ENCODE measurements around the gene LCE1F. TPM values are rescaled to one million over a fixed set of nuclear protein-coding genes. Genes with fewer than 3 reads are reported as not detected.

The LCE1F gene
- total RNA-seq, 1 experiment from 2014 or later, result not detected

DNA sequence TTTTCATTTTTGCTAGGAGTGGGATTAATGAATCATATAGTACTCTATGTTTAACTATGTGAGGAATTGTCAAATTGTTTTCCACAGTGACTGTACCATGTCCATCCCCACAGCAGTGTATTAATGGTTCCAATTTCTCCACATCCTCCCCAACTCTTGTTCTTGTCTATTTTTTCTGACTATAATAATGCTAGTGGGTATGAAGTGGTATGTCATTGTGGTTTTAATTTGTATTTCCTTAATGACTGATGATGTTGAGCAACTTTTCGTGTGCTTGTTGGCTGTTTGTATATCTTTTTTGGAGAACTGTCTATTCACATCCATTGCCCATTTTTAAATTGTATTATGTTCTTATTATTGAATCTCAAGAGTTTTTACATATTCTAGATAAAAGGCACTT, 27.1 kb upstream of the LCE1F start (continued):
- TF ChIP-seq, protein P1, sequence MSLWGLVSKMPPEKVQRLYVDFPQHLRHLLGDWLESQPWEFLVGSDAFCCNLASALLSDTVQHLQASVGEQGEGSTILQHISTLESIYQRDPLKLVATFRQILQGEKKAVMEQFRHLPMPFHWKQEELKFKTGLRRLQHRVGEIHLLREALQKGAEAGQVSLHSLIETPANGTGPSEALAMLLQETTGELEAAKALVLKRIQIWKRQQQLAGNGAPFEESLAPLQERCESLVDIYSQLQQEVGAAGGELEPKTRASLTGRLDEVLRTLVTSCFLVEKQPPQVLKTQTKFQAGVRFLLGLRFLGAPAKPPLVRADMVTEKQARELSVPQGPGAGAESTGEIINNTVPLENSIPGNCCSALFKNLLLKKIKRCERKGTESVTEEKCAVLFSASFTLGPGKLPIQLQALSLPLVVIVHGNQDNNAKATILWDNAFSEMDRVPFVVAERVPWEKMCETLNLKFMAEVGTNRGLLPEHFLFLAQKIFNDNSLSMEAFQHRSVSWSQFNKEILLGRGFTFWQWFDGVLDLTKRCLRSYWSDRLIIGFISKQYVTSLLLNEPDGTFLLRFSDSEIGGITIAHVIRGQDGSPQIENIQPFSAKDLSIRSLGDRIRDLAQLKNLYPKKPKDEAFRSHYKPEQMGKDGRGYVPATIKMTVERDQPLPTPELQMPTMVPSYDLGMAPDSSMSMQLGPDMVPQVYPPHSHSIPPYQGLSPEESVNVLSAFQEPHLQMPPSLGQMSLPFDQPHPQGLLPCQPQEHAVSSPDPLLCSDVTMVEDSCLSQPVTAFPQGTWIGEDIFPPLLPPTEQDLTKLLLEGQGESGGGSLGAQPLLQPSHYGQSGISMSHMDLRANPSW (CRISPR knock-in tag; conservative IDR thresholded peaks at IDR 0.05; ENCODE audit: low read depth), result no peak

- Mint-ChIP-seq H3K36me3 (peaks cover 72% of the 10 kb centered on the region), H3K27me3 (ENCODE audit: low read depth) (peaks cover 19% of the 10 kb centered on the region), H3K9me3 (peaks cover 87% of the 10 kb centered on the region), H3K4me3 (no peak overlapping the region), H3K4me1 (no peaks in the 10 kb centered on the region), H3K27ac (no peak overlapping the region)
- ATAC-seq, result no peak
- DNase-seq (ENCODE audit: low spot score), result no peak
- no peak for TF ChIP-seq NFYB (CRISPR knock-in tag; conservative IDR thresholded peaks at IDR 0.05; ENCODE audit: low read depth)
- no peak for TF ChIP-seq ARID4B (CRISPR knock-in tag; IDR thresholded peaks at IDR 0.05; ENCODE audit: borderline replicate concordance)
- TF ChIP-seq SP1 (CRISPR knock-in tag; conservative IDR thresholded peaks at IDR 0.05), result no peak
- TF ChIP-seq CBFB (CRISPR knock-in tag; IDR thresholded peaks at IDR 0.05; ENCODE audit: low read depth), result no peak
- TF ChIP-seq FOXP1 (CRISPR knock-in tag; IDR thresholded peaks at IDR 0.05; ENCODE audit: borderline replicate concordance), result no peak
- TF ChIP-seq JUN (CRISPR knock-in tag; IDR thresholded peaks at IDR 0.05), result no peak
- TF ChIP-seq, protein P2, sequence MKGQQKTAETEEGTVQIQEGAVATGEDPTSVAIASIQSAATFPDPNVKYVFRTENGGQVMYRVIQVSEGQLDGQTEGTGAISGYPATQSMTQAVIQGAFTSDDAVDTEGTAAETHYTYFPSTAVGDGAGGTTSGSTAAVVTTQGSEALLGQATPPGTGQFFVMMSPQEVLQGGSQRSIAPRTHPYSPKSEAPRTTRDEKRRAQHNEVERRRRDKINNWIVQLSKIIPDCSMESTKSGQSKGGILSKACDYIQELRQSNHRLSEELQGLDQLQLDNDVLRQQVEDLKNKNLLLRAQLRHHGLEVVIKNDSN (CRISPR knock-in tag; IDR thresholded peaks at IDR 0.05), result no peak
- TF ChIP-seq E2F5 (CRISPR knock-in tag; IDR thresholded peaks at IDR 0.05), result no peak
- TF ChIP-seq ZNF138 (CRISPR knock-in tag; conservative IDR thresholded peaks at IDR 0.05), result no peak
- TF ChIP-seq NFATC4 (CRISPR knock-in tag; IDR thresholded peaks at IDR 0.05), result no peak
- TF ChIP-seq, protein P3, sequence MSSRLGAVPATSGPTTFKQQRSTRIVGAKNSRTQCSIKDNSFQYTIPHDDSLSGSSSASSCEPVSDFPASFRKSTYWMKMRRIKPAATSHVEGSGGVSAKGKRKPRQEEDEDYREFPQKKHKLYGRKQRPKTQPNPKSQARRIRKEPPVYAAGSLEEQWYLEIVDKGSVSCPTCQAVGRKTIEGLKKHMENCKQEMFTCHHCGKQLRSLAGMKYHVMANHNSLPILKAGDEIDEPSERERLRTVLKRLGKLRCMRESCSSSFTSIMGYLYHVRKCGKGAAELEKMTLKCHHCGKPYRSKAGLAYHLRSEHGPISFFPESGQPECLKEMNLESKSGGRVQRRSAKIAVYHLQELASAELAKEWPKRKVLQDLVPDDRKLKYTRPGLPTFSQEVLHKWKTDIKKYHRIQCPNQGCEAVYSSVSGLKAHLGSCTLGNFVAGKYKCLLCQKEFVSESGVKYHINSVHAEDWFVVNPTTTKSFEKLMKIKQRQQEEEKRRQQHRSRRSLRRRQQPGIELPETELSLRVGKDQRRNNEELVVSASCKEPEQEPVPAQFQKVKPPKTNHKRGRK (CRISPR knock-in tag; IDR thresholded peaks at IDR 0.05; ENCODE audit: borderline replicate concordance), result no peak
- no peak for TF ChIP-seq ZNF671 (CRISPR knock-in tag; IDR thresholded peaks at IDR 0.05)
- TF ChIP-seq TEAD1 (CRISPR knock-in tag; IDR thresholded peaks at IDR 0.05), result no peak
- no peak for TF ChIP-seq MXD4 (CRISPR knock-in tag; IDR thresholded peaks at IDR 0.05; ENCODE audit: borderline replicate concordance)
- no peak for TF ChIP-seq NFE2L1 (CRISPR knock-in tag; IDR thresholded peaks at IDR 0.05)
- TF ChIP-seq NR3C1 (CRISPR knock-in tag; conservative IDR thresholded peaks at IDR 0.05; ENCODE audit: low read depth), result no peak
- TF ChIP-seq HMGA2 (CRISPR knock-in tag; IDR thresholded peaks at IDR 0.05), result no peak
- no peak for TF ChIP-seq ERG (CRISPR knock-in tag; IDR thresholded peaks at IDR 0.05)
- POLR2A ChIA-PET, result no interaction called here
- CTCF ChIA-PET, result no interaction called here
Observed at GRCh38 chr1:152752225-152752624, 22.7 kb upstream of the LCE1F start.

Data from WTC11 (cell line).